GM12864 (cell line): Measurements from ENCODE around the gene TRIM38.

Experiments used
- DNase-seq: peaks from one replicate; pipeline ENCODE4 v3.0.0-alpha.2; 2011; ENCODE audit warnings: low read depth
- H3K4me3 ChIP-seq: 2 replicates; pipeline ENCODE4 v1.5.1; 2011; ENCODE audit warnings: mild to moderate bottlenecking, low read depth, low read length, control low read depth
- CTCF ChIP-seq: IDR thresholded peaks from 2 replicates; pipeline ENCODE4 v1.5.1; 2011; ENCODE audit warnings: low read depth, mild to moderate bottlenecking, moderate library complexity, low read length, control low read depth, inconsistent platforms; ENCODE audit errors: missing control alignments

TRIM38 gene

GRCh38 chr6:25930532-25931410 is 31.8 kb upstream of the TRIM38 start, which contains the start of gene SLC17A2:
TSS of gene SLC17A2 (minus strand) at chr6:25930691. CDS start at chr6:25925796, 4,895 bp downstream.
- H3K4me3 ChIP-seq = no peak within 1 kb of the TSS
- no peak for TF ChIP-seq CTCF
- DNase-seq = no peak

GRCh38 chr6:25931411-25931709 is 31.2 kb upstream of the TRIM38 start:
- no peak for TF ChIP-seq CTCF
- no peak overlapping the region for H3K4me3 ChIP-seq
- no peak for DNase-seq

- TF ChIP-seq CTCF = no peak
- no peak overlapping the region for H3K4me3 ChIP-seq
- no peak for DNase-seq
Observed at GRCh38 chr6:25934156-25934555, 28.4 kb upstream of the TRIM38 start.

- no peak for TF ChIP-seq CTCF
- DNase-seq = no peak
- H3K4me3 ChIP-seq = no peak overlapping the region
Observed at GRCh38 chr6:25934735-25935313, 27.8 kb upstream of the TRIM38 start.

- DNase-seq = no peak
- TF ChIP-seq CTCF = no peak
- H3K4me3 ChIP-seq = no peak overlapping the region
Observed at GRCh38 chr6:25935953-25936352, 26.6 kb upstream of the TRIM38 start.

GRCh38 chr6:25939593-25939992 is 23.0 kb upstream of the TRIM38 start:
- H3K4me3 ChIP-seq = no peak overlapping the region
- no peak for DNase-seq
- no peak for TF ChIP-seq CTCF
